Stimulated activated CD8-positive, alpha-beta memory T cell treated with anti-CD3 and anti-CD28 coated beads, Interleukin-7, amount 100 ng/mL, for 1 hour (primary cell): ENCODE results near the gene TOLLIP.
"Not testable (repeated sequence)": the region's sequence is repeated elsewhere in the genome, so short reads cannot be mapped to it uniquely, and the experiment has no call there.

Experiments
- DNase-seq, 2 donors: peaks; one replicate each; pipeline ENCODE4 v3.0.0-alpha.2; 2020; ENCODE audit warnings: low read depth in 2 of 2

The TOLLIP gene

DNA sequence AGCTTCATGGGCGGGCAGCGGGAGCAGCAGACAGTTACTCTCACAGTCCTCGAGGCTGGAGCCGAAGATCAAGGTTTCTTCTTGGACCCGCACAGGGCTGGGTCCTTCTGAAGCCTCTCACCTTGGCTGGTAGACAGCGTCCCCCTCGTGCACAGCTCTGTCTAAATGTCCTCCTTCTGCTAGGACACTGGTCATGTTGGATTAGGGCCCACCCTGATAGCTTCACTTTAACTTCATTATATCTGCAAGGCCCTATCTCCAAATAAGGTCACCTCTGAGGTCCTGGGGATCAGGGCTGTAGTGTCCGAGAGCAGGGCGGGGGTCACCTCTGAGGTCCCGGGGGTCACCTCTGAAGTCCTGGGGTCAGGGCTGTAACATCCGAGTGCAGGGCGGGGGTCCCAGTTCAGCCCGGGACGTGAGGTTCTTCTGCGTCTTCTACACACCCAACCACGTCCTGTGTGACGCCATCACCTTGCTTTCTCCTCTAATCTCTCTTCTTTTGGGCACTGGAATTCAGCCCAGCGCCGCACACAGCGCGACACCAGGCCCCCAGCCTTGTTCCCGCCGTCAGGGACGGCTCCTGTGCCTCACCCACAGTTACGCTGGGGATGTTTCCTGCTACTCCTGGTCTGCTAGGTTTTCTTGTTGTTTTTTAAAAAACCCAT, 34.1 kb upstream of the TOLLIP start:
- DNase-seq: no peak

- no peak for DNase-seq
Observed at GRCh38 chr11:1342946-1343345, 33.5 kb upstream of the TOLLIP start.

GRCh38 chr11:1341928-1342524, 32.6 kb upstream of the TOLLIP start:
- DNase-seq: no peak

GRCh38 chr11:1341226-1341625, 31.8 kb upstream of the TOLLIP start:
- not testable (repeated sequence) for DNase-seq

DNA sequence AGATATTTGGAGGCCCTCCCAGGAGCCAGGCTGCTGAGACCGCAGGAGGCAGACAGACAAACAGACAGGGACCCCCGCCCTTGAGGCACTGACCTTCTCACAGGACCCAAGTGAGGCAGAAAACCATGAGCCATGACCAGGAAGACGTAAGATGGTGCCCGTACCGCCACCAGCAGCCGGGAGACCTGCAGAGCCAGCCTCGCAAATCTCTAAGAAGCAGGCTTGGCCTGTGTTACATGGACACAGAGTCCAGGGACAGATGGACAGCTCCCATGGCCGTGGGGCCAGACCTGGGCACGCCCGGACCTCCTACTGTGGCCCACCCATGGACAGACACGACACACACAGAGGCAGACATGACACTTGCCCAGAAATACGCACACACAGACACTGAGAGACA, 30.7 kb upstream of the TOLLIP start:
- no peak for DNase-seq

DNA sequence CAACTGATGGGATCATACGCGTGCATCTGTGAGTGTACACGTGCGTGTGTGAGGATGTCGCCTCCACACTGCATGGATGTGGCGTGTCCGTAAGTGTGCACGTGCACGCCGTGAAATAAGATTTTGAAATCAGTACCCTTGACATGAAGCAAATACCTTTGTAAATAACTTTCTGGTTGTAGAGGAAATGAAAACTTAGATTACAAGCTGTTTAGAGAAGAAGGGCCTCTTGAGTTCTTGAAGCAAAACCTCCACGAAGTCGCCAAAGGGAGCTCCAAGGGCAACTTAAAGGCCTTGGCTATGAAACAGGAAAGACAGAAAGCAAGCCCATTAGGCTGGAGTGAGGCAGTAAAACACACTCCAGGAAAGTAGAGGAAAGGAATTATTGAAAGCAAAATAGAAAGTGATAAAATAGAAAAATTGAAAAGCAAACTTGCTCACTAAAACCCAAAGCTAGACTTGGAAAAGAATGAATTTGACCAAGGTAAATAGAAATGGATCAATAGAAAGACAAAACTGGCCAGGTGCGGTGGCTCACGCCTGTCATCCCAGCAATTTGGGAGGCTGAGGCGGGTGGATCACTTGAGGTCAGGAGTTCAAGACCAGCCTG, 29.7 kb upstream of the TOLLIP start:
- no peak for DNase-seq

DNA sequence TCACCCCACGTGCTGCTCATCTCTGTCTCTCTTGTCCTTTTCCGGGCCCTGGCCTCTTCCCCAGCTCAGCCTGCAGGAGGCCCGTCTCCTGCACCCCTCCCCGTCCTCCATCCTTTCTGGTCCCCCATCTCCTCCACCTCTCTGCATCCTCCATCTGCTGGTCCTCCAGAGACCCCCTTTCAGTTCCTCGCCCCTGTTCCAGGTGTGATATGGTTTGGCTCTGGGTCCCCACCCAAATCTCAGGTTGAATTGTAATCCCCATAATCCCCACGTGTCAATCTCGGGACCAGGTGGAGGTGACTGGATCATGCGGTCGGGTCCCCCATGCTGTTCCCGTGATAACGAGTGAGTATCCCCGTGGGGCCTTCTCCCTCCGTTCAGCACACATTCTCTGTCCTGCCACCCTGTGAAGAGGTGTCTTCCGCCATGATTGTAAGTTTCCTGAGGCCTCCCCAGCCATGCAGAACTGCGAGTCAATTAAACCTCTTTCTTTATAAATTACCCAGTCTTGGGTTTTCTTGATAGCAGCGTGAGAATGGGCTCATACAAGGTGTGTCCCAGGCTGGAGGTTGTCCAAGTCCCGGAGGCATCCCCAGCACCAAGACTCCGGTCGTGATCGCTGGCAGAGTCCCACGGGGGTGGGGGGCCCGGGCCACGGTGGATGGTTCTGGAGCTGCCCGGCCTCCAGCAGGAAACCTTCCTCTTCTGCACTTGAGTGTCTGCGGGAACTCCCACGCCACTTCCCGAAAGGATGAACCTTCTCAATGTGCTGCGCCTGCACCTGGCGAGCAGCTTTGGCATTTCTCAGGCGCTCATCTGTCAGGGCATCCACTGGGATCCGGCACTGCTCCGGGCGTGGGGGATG, 29.0 kb upstream of the TOLLIP start:
- DNase-seq: no peak

GRCh38 chr11:1337647-1338007, 28.2 kb upstream of the TOLLIP start:
- no peak for DNase-seq

GRCh38 chr11:1336836-1337646, 27.6 kb upstream of the TOLLIP start:
- no peak for DNase-seq

- DNase-seq: peak; percentile 19 to 24
Observed at GRCh38 chr11:1335811-1336761, 26.7 kb upstream of the TOLLIP start.

DNA sequence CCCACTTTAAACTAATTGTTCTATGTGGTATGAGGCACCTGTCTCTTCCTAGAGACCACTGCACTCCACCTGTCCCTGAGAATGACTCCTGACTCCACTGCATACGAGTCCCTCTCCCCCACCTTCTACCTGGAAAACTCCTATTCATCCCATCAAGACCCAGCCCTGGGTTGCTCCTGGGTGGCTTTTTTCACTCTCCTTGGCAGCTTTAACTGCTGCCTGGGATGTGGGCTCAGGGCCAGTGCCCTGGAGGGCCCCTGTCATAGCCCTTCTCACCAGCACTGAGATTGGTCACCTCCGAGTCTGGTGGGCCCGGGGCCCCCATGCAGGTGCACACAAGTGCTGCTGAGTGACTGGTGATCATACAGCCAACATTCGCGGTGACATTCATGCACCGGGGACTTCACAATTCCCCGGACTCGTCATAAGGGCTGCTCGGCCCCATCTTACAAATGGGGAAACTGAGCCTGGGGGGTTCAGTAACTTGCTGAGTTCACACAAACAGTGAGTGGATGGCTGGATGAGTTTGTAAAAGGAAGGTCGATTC, 25.9 kb upstream of the TOLLIP start:
- DNase-seq: no peak

- DNase-seq: no peak
Observed at GRCh38 chr11:1333860-1334259, 24.4 kb upstream of the TOLLIP start.

DNA sequence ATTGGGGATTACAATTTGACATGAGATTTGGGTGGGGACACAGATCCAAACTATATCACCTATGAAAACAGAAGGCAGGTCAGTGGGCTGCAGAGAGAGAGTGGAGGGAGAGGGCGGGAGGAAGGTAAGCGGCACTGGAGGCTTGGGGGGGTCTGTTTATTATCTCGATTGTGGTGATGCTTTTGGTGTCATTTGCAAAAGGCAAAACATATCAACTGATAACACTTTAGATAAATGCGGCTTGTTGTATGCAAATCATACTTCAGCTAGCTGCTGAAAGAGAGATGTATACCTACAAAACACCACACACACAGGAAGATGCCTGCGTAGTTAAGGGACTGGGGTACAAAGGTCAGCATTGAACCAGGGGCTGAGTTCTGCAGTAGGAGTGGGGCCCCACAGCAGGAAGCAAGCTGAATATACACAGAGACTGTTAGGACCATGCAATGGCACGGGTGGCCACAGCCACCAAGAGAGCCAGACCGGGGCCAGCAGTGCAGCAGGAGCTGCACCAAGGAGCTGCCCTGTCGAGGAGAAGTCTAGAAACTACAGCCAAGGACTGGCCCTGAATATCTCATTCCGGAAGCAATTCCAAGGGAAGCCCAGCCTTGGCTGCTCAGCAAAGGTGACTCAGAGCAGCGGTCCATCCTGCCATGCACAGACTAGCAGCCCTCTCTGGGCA, 23.8 kb upstream of the TOLLIP start:
- DNase-seq: no peak

DNA sequence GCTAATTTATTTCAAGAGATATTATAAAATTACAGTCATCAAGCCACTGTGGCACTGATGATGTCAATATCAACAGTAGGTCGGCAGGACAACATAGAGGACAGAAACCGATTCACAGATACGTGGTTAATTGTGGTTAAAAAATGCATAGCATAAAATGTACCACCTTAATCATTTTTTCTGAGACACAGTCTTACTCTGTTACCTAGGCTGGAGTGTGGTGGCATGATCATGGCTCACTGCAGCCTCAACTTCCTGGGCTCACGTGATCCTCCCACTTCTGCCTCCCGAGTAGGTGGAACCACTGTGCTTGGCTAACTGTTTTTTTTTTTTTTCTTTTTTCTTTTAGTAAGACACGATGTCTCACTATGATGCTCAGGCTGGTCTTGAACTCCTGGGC, 21.0 kb upstream of the TOLLIP start:
- no peak for DNase-seq

- DNase-seq: no peak
Observed at GRCh38 chr11:1327064-1327460, 17.6 kb upstream of the TOLLIP start.

- DNase-seq: no peak
Observed at GRCh38 chr11:1326435-1327063, 17.1 kb upstream of the TOLLIP start.

- no peak for DNase-seq
Observed at GRCh38 chr11:1323774-1324173, 14.3 kb upstream of the TOLLIP start.

GRCh38 chr11:1317993-1318392, 8.6 kb upstream of the TOLLIP start:
- DNase-seq: no peak

DNA sequence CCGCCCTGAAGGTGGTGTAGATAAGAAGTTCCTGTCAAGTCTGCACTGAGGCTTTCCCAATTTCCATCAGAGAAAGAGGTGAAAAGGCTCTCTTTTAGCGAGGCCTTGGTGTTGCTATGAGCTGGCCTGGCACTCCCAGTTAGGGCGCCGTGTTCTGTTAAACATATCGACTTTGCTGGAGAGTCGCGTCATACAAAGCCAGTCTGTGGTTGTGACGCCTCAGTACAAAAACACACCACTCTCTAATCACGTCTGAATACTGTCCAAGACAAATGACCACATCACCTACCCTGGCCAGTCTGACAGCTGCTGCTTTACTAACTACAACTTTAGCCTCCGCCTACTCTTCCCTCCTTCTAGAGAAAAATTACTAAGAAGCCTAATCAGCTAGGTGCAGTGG, 8.0 kb upstream of the TOLLIP start:
- DNase-seq: no peak
